Measurements from ENCODE around the gene TDRD5. TPM values are rescaled to one million over a fixed set of nuclear protein-coding genes. Genes with fewer than 3 reads are reported as not detected.

TDRD5 gene, protein sequence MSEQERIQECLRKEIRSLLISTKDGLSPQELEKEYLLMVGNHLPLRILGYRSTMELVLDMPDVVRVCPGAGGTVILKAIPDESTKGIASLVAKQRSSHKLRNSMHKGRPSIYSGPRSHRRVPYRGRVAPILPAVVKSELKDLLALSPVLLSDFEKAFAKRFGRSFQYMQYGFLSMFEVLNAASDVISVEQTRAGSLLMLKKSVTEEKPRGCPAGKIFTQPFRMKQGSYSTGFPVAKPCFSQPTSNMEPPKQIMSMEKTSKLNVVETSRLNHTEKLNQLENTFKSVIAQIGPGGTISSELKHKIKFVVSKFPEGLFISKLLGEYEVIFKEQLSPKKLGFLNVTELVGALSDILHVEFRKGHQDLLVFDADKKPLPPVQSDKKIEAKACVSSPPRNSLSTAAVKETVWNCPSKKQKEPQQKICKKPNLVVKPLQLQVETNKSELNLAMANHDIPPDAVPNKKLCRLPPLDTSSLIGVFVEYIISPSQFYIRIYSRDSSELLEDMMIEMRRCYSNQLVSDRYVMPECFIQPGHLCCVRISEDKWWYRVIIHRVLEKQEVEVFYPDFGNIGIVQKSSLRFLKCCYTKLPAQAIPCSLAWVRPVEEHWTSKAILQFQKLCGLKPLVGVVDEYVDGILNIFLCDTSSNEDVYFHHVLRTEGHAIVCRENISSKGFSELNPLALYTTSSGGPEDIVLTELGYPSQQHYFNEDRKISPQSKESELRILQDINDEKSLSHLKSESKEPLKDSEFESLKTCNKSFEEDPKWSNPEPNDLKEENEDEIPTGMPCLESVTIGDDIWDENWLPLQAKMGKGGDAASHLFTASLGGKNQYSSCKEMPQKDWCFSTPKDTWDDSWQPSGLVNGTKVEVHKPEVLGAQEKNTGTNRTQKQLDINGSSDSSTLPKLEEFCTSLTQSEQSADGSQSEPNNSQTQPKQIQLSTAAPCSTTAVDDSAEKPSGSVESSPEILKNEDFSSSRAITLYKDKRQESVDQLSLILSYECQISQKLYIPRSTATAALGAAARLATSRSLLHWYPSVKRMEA
- polyA plus RNA-seq (ENCODE audit: insufficient read depth in 1 of 5, insufficient read length in 5 of 5, low replicate concordance in 1 of 5) = under 1 TPM; 0.19 to 0.55 (median 0.41) TPM
- long read RNA-seq, donor 1 = 0 reads
- long read RNA-seq, donor 2 = 0 reads
- long read RNA-seq, donor 3 = 0 reads
- long read RNA-seq, donor 4 = 0 reads
- long read RNA-seq, donor 5 = 0 reads
- long read RNA-seq, donor 6 = 0 reads
- long read RNA-seq, donor 7 = 0 reads
- long read RNA-seq, donor 8 = 0 reads

DNA sequence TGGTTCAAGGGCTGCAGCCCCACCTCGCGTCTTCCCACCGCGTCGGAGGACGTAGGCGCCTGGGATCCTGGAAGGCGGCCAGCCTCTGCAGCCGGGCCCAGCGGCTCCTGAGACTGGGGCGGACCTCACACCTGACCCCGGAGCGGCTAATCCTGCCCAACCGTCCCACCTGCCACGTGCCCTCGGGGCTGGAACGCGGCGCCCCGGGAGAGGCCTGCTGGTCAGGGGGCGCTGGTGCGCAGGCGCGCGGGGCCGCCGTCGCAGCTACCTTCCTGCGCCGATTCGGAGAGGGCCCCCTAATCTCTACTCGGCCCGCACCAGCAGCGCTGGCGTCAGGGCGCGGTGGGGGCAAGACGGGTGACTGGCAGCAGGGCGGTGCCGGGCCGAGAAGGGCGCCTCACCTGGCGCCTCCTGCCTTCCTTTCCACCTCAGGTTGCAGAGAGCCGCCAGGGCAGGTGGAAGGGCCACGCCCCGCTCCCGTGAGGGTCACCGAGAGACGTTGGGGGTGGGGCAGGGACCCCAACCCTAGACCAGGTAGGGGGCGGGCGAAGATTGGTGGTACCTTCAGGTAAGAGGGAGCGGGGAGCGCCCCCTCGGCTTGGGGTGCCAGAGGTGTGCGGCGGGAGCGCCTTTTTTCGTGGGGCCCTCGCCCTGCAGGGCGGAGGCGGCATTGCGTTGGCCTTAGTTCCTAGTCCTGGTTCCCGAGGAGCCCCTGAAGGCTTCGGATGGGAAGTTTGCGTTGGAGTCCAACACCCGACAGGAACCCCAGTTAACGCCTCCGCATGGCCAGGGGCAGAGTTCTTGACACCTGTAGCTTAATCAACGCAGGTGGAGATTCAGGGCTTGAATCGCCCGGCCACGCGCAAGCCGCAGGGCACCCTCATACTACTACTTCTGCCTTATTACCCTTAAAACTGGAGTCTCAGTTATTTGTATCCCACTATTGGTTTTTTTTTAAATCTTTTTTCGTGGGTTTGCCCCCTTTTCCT, at the start of gene TDRD5:
TSS of gene TDRD5 (plus strand) at position 241 of the 989 bp plus-strand sequence. CDS start 784 bp downstream, outside the sequence.
- peak; percentile 16 to 31 for DNase-seq

DNA sequence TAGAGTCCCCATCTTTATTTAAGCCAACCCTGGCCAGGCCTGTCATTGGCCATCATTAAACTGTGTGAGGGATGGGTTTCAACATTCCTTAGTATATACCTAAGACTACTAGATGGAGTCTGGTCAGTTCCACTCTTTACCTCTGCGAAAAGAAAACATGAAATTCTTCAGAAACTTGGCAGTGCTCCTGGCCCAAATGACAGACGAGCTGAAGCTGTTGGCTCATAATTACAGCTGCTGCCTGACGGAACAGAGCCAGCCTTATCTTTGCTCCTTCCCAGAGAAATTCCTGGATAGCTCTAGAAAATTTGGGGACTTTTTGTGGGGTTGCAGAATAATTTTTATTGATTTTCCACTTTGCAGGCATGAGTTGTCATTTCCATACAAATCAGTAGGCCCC, 46.3 kb upstream of the TDRD5 start:
- peak; percentile 3 to 8 for DNase-seq

DNA sequence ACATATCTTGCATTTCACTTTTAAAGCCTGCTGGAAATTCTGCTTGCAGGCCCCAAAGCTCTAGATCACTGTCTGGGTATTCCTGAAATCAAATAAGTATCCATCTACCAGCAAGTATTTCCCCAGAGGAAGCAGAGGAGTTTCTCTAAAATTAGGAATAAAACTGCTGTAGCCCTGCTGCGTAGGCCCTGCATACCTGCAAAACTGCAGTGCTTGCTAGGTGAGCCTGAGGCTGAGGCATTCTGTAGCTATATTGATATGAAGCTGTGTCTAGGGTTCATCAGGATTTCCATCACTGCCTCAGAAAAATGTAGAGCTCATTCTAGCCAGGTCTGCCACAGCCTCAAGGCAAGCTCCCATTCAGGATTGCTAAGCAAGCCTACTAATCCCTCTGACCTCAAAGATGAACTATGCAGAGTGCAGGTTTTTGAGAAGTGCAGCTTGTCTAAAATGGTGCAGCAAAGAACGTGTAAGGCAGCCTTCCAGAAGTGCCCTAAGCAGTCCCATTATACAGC, 44.6 kb upstream of the TDRD5 start:
- no peak for DNase-seq

DNA sequence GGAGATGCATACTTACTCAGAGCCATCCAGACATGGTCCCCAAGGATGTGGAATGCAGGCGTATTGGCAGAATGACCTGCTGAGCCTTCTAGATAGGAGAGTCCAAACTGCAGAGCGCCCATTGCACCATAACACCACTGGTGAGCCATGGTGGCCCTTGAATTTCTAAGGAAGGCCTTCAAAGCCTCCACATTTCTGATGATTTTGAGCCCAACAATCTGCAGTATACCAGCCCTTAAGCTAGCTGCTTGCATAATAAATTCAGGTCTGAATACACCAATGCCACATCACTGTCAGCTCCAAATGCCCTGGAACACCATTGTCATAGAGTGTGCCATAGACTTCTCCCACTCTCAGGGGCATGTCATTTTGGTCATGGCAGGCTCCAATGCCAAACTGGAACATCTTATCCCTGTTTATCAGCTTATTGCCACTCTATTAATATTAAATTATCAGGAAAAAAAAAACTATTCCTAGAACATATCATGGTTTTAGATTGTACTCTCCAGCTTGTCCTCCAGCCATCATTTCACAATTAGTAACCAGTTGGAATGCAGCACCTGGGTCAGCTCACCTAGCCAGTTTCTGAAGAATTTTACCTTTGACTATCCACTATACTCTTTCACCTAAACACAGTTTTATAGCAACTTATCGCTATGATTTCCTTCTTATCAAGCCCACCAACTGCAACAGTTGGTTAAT, 42.8 kb upstream of the TDRD5 start:
- DNase-seq = no peak

DNA sequence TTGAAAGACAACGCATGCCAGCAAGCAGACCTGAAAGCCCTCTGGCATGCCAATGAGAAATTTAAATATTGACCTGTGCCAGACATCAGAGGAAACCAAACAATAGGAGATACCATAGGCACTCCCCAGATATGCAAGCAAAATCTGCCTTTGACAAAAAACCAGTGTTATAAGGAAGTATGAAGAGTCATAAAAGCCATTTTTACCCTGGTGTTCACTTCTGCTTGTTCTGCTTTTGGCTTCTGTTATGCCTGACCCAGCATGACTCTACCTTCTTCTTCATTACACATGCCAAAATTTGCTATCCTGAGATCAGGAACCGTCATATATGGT, 42.3 kb upstream of the TDRD5 start:
- DNase-seq = no peak

DNA sequence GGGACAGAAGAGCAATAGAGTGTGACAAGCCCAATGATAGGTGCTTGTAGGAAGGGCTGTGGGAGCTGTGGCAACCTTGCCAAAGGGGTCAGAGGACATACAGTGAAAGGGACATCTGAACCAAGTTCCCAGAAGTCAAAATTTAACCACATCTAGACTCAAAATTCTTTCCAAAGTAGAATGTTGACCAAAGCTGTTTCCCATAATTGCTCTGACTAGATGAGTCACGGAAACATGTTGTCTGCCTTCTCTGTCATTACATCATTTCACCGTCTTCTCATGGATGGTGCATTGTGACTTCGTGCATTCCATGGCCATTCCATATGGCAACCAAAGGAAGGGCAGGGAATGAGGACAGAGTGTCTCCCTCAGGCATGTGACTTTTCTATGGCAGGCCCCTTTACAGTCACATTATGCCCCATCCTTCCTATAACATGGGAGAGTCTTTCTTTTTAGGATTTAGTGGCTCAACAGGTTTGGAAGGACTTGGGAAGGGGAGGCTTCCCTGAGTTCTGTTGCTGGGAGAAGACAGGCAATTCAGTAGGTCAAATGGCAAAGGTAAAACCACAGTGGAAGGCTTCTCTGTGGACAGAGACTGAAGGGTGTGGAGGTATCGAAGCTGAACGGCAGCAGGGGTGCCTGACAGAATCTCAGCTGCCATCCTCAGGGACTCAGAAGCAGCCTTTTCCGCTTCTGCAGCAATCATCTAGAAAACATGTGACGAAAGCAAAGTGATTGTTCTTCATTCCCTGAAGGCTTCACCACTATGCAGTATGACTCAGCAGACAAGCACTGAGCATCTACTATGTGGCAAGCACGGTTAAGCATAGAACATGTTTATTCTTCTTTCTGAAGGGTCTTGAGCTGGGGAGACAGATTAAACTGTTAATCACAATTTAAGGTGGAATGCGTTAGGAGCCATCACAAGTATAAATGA, 40.6 kb upstream of the TDRD5 start:
- no peak for DNase-seq

DNA sequence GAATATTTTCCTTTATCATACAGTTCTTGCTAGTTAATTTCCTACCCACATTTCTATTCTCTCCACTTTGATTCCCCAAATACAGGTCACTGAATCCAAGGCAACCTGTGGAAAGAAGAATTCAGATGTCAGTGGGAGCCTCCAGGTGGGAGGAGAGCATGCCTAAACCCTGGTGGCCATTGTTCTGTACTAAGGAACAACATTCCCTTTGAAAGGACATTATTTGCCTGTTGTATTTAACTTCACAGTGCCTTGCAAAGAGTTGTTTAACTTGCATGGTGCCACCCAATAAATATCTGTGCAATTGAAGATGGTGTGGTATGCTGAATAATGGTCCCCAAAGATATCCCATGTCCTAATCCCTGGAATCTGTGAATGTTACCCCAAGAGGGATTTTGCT, 37.2 kb upstream of the TDRD5 start:
- no peak for DNase-seq

DNA sequence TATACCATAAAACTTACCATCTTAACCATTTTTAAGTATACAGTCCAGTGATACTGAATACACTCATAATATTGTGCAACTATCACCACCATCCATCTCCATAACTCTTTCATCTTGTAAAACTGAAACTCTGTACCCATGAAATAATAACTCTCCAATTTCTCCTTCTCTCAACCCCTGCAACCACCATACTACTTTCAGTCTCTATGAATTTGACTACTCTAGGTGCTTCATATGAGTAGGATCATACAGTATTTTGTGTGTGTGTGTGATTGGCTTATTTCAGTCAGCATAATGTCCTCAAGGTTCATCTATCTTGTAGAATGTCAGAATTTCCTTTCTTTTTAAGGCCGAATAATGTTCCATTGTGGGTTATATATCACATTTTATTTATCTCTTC, 33.6 kb upstream of the TDRD5 start:
- DNase-seq = no peak

DNA sequence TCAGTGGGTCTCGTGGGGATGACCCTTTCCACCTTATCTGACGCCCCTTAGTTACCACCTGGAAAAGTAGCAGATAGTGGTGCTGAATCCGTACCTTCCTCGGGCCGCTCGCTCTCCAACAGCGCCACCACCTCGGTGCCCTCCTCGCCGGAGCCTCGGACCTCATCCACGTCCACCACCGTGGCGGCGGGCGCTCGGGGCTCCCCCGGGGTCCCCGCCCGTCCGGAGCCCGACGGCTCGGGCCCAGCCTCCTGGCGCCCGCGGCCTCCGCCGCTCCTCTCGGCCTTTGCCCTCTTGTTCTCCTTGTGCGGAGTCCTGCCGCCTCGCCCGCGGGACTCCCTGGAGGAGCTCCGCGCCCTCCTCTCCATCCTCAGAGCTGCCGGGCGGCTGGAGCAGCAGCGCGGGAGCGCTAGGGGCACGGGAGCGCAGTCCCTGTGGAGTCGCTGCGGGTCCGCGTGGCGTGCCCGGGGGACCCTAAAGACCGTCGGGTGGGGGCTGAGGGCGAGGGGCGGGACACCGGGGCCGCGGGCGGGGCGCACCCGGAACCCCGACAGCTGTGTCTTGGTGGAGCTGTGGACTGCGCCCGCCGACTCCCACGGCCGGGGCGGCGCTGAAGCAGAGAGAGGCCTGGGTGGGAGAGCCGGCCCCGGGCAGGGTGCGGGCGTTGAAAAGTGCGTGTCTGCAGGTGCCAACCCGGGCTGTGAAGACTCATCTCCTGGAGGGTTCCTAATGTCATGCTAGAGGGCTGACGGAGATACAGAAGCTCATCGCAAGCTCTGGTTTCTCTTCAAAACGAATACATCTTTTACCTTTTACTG, 15.9 kb upstream of the TDRD5 start, which contains the start of gene NPHS2:
TSS of gene NPHS2 (minus strand) at position 452 of the 818 bp plus-strand sequence. CDS start at position 368, 84 bp downstream.
- DNase-seq = no peak

DNA sequence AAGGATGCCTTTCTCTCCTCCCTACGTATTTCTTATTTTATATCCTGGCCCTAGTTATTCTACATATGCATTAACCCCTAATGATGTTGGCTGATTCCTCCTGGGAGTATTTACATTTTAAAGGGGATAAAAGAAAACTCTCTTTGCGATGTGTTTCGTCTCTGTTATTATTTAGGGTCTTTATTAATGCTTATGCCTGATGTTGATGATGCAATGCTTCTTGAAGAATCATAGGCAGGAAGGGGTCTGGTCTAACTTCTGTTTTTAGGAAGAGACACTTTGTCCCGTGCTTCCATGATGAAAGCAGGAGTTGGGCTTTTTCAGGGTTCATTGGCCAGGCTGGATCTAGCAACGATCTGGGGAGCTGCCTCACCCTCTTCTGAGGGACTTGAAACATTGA, 15.1 kb upstream of the TDRD5 start:
- no peak for DNase-seq

DNA sequence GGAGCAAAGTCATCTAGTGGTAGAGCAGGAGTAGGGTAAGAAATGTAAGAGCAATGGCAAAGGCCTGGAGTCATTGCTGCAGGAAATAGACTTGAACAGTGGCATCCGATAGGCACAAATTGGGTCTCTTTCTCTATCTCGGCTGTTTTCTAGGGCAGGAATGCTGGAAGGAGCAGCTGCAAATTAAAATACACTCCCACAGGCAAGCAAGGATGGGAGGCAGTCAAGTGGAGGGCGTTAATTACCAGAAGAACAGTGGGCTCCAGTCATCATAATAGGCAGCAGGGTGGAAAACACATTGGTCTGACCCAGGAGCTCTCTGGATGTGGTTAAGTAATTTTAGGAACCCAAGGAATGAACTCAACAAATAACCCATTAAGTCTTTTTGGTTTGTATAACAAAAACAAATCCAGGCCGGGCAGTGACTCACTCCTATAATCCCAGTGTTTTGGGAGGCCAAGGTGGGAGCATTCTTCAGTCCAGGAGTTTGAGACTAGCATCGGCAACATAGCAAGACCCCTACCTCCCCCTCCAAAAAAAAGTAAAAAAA, 7.8 kb upstream of the TDRD5 start:
- no peak for DNase-seq

DNA sequence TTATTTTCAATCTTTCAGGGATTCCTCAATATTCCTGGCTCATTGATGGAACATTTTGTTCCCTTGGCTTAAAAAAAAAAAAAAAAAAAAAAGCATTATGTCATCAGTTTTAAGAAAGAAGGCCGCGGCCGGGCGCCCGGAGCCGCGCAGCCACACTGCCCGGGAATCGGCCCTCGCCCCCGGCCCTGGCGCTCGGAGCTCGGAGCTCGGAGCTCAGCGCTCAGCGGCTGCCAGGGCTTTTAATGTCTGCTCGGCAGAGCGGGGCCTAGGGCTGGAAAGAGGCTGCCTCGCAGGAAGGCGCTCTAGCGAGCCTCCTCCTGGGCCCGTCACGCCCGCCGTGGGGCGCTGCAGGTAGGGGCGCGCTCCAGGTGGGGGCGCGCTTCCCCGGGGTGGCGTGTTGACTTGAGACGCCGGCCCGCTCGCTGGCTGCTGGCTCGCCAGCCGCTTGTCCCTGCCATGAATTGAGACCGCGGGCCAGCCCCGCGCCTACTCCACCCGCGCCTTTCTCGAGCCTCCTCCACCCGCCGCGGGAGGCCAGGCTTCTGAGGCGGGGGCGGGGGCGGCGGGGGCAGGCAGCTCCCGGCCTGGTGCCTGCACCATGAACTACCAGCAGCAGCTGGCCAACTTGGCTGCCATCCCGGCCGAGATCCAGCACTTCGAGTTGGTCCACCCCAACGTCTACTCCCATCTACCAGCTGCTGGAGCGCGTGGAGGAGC, 5.4 kb upstream of the TDRD5 start:
- peak; percentile 71 for DNase-seq

DNA sequence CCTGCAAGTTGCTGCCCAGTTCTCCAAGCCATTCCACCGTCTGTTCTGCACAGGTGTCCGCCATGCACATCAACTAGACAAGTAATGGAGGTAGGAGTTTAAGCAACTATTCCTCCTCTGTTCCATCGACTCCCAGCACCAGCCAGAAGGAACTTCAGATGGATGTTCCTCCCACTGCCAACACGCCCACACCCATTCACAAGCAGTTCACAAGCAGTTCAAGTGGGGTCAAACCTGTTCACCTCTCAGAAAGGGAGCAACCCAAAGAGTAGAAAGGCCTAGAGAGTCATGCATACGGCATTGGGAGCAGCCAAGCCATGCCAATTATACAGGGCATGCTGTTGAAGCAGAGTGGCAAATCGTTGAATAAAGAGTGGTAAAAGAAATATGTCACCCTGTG, 4.3 kb upstream of the TDRD5 start:
- no peak for DNase-seq

DNA sequence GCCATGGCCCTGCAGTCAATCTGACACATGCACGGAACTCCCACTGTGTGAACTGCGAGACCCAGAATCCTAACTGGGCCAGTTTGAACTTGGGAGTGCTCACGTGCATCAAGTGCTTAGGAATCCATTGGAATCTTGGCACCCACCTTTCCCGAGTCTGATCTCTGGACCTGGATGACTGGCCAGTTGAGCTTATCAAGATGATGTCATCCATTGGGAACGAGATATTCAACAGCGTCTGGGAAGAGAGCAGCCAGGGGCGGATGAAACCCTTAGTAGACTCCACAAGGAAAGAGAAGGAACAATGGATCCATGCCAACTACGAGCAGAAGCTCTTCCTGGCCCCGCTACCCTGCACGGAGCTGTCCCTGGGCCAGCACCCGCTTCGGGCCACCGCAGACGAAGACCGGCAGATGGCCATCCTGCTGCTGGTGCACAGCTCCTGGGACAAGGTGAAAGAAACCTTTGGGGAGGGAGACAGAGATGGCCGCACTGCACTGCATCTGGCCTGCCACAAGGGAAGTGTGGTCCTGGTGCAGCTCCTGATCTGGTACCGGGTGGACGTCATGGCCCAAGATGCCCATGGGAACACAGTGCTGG, 3.1 kb upstream of the TDRD5 start:
- DNase-seq = no peak

DNA sequence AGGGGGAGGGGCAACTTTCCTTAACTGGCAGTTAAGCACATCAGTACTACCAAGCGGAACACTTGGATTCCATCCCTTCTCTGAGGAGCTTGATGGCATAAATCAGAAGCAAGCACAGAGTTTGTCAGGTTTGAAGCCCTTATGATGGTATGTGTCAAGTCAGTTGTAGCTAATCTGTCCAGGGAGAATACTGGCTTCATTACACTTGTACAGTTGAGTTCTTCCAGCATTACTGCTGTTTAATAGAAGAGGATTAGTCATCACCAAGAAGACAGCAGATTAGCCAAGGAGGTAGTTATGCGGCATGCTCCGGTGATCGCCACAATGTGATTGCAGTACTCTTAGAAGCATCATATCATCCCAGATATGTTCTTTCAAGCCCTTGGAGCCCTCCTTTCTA, 2.1 kb upstream of the TDRD5 start:
- no peak for DNase-seq

DNA sequence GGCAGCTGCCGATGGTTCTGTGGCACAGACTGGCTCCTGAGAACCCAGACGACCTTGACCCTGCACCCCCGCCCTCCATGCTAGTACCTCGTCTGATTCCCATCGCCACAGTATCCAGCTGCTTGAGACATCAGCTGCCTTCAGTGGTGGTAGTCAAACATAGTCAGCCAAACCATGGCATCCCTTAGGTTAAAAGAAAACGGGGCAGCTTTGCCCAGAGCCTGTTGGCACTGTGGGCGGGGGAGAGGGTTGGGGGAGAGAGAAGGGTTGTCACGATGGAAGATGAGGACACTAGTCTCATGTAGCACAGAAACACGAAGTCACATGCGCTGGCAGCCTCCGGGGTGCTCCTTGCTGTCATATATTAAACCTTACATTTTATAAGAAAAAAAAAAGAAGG, 961 bp upstream of the TDRD5 start:
- no peak for DNase-seq

DNA sequence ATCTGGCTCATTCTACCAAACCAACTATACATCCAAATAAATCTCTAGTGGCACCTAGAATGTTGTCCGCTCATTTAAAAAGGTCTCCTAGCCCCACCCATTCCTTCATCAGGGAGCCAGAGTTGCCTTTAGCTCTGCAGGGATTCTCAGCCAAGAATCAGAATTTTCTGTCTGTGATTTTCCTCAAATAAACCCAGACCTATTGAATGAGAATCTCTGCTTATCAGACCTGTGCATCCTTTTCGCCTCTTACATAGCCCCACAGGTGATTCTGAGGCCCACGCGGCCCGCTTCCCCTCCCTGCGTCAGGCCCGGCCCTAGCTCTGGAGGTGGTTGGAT, 410 bp upstream of the TDRD5 start:
- DNase-seq = no peak
